ENCODE measurements around the gene TSPAN9.

TSPAN9 gene

GRCh38 chr12:3262470-3262869, 185.3 kb downstream of the TSPAN9 start:
- no peak overlapping the region for H3K4me3 ChIP-seq
- no peaks in the 10 kb centered on the region for H3K9me3 ChIP-seq (ENCODE audit: low read depth, low read length)
- no peaks in the 10 kb centered on the region for H3K36me3 ChIP-seq (ENCODE audit: insufficient read depth, low read length)
- H3K27ac ChIP-seq, result no peak overlapping the region
- no peak overlapping the region for H3K9ac ChIP-seq (ENCODE audit: insufficient read length)
- no peak for DNase-seq (ENCODE audit: low read depth, low spot score)
- TF ChIP-seq EZH2 (IDR thresholded peaks at IDR 0.05) (no peak), FOXP2 (optimal IDR thresholded peaks at IDR 0.05; ENCODE audit: control extremely low read depth, extremely low read length, insufficient read depth) (no peak), POLR2AphosphoS5 (IDR thresholded peaks at IDR 0.05; ENCODE audit: borderline replicate concordance, low read depth, low read length) (no peak)

- H3K36me3 ChIP-seq (ENCODE audit: insufficient read depth, low read length), result no peaks in the 10 kb centered on the region
- no peak overlapping the region for H3K27ac ChIP-seq
- no peak overlapping the region for H3K9ac ChIP-seq (ENCODE audit: insufficient read length)
- no peak for DNase-seq (ENCODE audit: low read depth, low spot score)
- TF ChIP-seq FOXP2 (optimal IDR thresholded peaks at IDR 0.05; ENCODE audit: control extremely low read depth, extremely low read length, insufficient read depth), result no peak
- no peak overlapping the region for H3K4me3 ChIP-seq
- no peaks in the 10 kb centered on the region for H3K9me3 ChIP-seq (ENCODE audit: low read depth, low read length)
Observed at GRCh38 chr12:3263282-3263681, 186.1 kb downstream of the TSPAN9 start.

- no peak for DNase-seq (ENCODE audit: low read depth, low spot score)
- TF ChIP-seq FOXP2 (optimal IDR thresholded peaks at IDR 0.05; ENCODE audit: control extremely low read depth, extremely low read length, insufficient read depth) (no peak), POLR2AphosphoS5 (IDR thresholded peaks at IDR 0.05; ENCODE audit: borderline replicate concordance, low read depth, low read length) (no peak), EZH2 (IDR thresholded peaks at IDR 0.05) (no peak)
Observed at GRCh38 chr12:3263939-3264922, 187.1 kb downstream of the TSPAN9 start.

GRCh38 chr12:3265406-3265805, 188.2 kb downstream of the TSPAN9 start:
- DNase-seq (ENCODE audit: low read depth, low spot score), result no peak
- Histone ChIP-seq H3K27ac (no peak overlapping the region), H3K9ac (ENCODE audit: insufficient read length) (no peak overlapping the region), H3K9me3 (ENCODE audit: low read depth, low read length) (no peaks in the 10 kb centered on the region), H3K36me3 (ENCODE audit: insufficient read depth, low read length) (no peaks in the 10 kb centered on the region), H3K4me3 (no peak overlapping the region)
- TF ChIP-seq POLR2AphosphoS5 (IDR thresholded peaks at IDR 0.05; ENCODE audit: borderline replicate concordance, low read depth, low read length) (no peak), FOXP2 (optimal IDR thresholded peaks at IDR 0.05; ENCODE audit: control extremely low read depth, extremely low read length, insufficient read depth) (no peak), EZH2 (IDR thresholded peaks at IDR 0.05) (no peak)

More at GRCh38 chr12:3263939-3264922, 187.1 kb downstream of the TSPAN9 start:
- Histone ChIP-seq H3K9me3 (ENCODE audit: low read depth, low read length) (no peaks in the 10 kb centered on the region), H3K36me3 (ENCODE audit: insufficient read depth, low read length) (no peaks in the 10 kb centered on the region), H3K9ac (ENCODE audit: insufficient read length) (no peak overlapping the region), H3K4me3 (no peak overlapping the region), H3K27ac (no peak overlapping the region)

- Histone ChIP-seq H3K9me3 (ENCODE audit: low read depth, low read length) (no peaks in the 10 kb centered on the region), H3K4me3 (no peak overlapping the region), H3K36me3 (ENCODE audit: insufficient read depth, low read length) (no peaks in the 10 kb centered on the region), H3K9ac (ENCODE audit: insufficient read length) (no peak overlapping the region), H3K27ac (no peak overlapping the region)
- no peak for TF ChIP-seq FOXP2 (optimal IDR thresholded peaks at IDR 0.05; ENCODE audit: control extremely low read depth, extremely low read length, insufficient read depth)
- no peak for TF ChIP-seq POLR2AphosphoS5 (IDR thresholded peaks at IDR 0.05; ENCODE audit: borderline replicate concordance, low read depth, low read length)
- TF ChIP-seq EZH2 (IDR thresholded peaks at IDR 0.05), result no peak
- DNase-seq (ENCODE audit: low read depth, low spot score), result no peak
Observed at GRCh38 chr12:3266638-3267037, 189.5 kb downstream of the TSPAN9 start.

- Histone ChIP-seq H3K9ac (ENCODE audit: insufficient read length) (no peak overlapping the region), H3K9me3 (ENCODE audit: low read depth, low read length) (no peaks in the 10 kb centered on the region), H3K36me3 (ENCODE audit: insufficient read depth, low read length) (no peaks in the 10 kb centered on the region), H3K4me3 (no peak overlapping the region), H3K27ac (no peak overlapping the region)
- DNase-seq (ENCODE audit: low read depth, low spot score), result no peak
- TF ChIP-seq EZH2 (IDR thresholded peaks at IDR 0.05) (no peak), FOXP2 (optimal IDR thresholded peaks at IDR 0.05; ENCODE audit: control extremely low read depth, extremely low read length, insufficient read depth) (no peak), POLR2AphosphoS5 (IDR thresholded peaks at IDR 0.05; ENCODE audit: borderline replicate concordance, low read depth, low read length) (no peak)
Observed at GRCh38 chr12:3267690-3268089, 190.5 kb downstream of the TSPAN9 start.

GRCh38 chr12:3269594-3269993, 192.4 kb downstream of the TSPAN9 start:
- no peak overlapping the region for H3K4me3 ChIP-seq
- no peak overlapping the region for H3K27ac ChIP-seq
- TF ChIP-seq POLR2AphosphoS5 (IDR thresholded peaks at IDR 0.05; ENCODE audit: borderline replicate concordance, low read depth, low read length) (no peak), FOXP2 (optimal IDR thresholded peaks at IDR 0.05; ENCODE audit: control extremely low read depth, extremely low read length, insufficient read depth) (no peak), EZH2 (IDR thresholded peaks at IDR 0.05) (no peak)
- DNase-seq (ENCODE audit: low read depth, low spot score), result no peak
- no peaks in the 10 kb centered on the region for H3K36me3 ChIP-seq (ENCODE audit: insufficient read depth, low read length)
- H3K9ac ChIP-seq (ENCODE audit: insufficient read length), result no peak overlapping the region
- no peaks in the 10 kb centered on the region for H3K9me3 ChIP-seq (ENCODE audit: low read depth, low read length)

GRCh38 chr12:3271146-3271545, 194.0 kb downstream of the TSPAN9 start:
- no peak for TF ChIP-seq POLR2AphosphoS5 (IDR thresholded peaks at IDR 0.05; ENCODE audit: borderline replicate concordance, low read depth, low read length)
- TF ChIP-seq FOXP2 (optimal IDR thresholded peaks at IDR 0.05; ENCODE audit: control extremely low read depth, extremely low read length, insufficient read depth), result no peak
- no peak for TF ChIP-seq EZH2 (IDR thresholded peaks at IDR 0.05)
- no peak overlapping the region for H3K9ac ChIP-seq (ENCODE audit: insufficient read length)
- DNase-seq (ENCODE audit: low read depth, low spot score), result no peak
- no peak overlapping the region for H3K4me3 ChIP-seq
- no peaks in the 10 kb centered on the region for H3K9me3 ChIP-seq (ENCODE audit: low read depth, low read length)
- H3K27ac ChIP-seq, result no peak overlapping the region
- no peaks in the 10 kb centered on the region for H3K36me3 ChIP-seq (ENCODE audit: insufficient read depth, low read length)

Measured in SK-N-MC (cell line).